ENCODE measurements around the gene HSPG2. TPM values are rescaled to one million over a fixed set of nuclear protein-coding genes. Genes with fewer than 3 reads are reported as not detected.
"Not testable (repeated sequence)": the region's sequence is repeated elsewhere in the genome, so short reads cannot be mapped to it uniquely, and the experiment has no call there.

The HSPG2 gene
- total and polyA plus RNA-seq, 9 donors = 27.3 to 294 (median 92.6) TPM

- Histone ChIP-seq H3K4me1 (ENCODE audit: insufficient read depth) (peaks cover 30% of the 10 kb centered on the region), H3K27me3 (no peaks in the 10 kb centered on the region), H3K4me3 (no peak overlapping the region), H3K27ac (peak overlapping the region; percentile 80 to 84), H3K9me3 (no peaks in the 10 kb centered on the region), H3K36me3 (no peaks in the 10 kb centered on the region)
- no peak for TF ChIP-seq EP300 (IDR thresholded peaks at IDR 0.05)
- no peak for TF ChIP-seq CTCF (IDR thresholded peaks at IDR 0.05)
- no peak for TF ChIP-seq POLR2A (IDR thresholded peaks at IDR 0.05)
- DNase-seq = peak in 1 of 5 donors; percentile 63
- intact Hi-C loops (cut with DNase I) = no loop called here
- 14 to 18% (median 18%) methylated on average over 1 of the region's 1 CpG for WGBS, 3 donors
These were observed 27.8 kb downstream of the HSPG2 start for GRCh38 chr1:21909286-21909759.

- H3K4me3 ChIP-seq; H3K27me3 ChIP-seq; H3K36me3 ChIP-seq; H3K9me3 ChIP-seq; intact Hi-C loops (cut with DNase I); DNase-seq: not testable (repeated sequence)
- 59 to 65% (median 65%) methylated on average over 19 of the region's 19 CpGs for WGBS, 3 donors
- peaks cover 28% of the 10 kb centered on the region for H3K4me1 ChIP-seq (ENCODE audit: insufficient read depth)
- H3K27ac ChIP-seq = peak overlapping the region; percentile 55 to 84
These were observed 29.2 kb downstream of the HSPG2 start for GRCh38 chr1:21907737-21908534.

GRCh38 chr1:21907079-21907418 is 30.1 kb downstream of the HSPG2 start:
- DNase-seq = no peak
- WGBS, 3 donors = 85 to 88% (median 86%) methylated on average over 9 of the region's 9 CpGs
- Histone ChIP-seq H3K36me3 (no peaks in the 10 kb centered on the region), H3K27me3 (no peaks in the 10 kb centered on the region), H3K4me1 (ENCODE audit: insufficient read depth) (peaks cover 31% of the 10 kb centered on the region), H3K27ac (peak overlapping the region; percentile 26 to 55), H3K9me3 (no peaks in the 10 kb centered on the region), H3K4me3 (no peak overlapping the region)
- intact Hi-C loops (cut with DNase I) = no loop called here
- TF ChIP-seq POLR2A (IDR thresholded peaks at IDR 0.05) (no peak), CTCF (IDR thresholded peaks at IDR 0.05) (no peak), EP300 (IDR thresholded peaks at IDR 0.05) (no peak)

- peak overlapping the region; percentile 26 to 64 for H3K27ac ChIP-seq
- WGBS, 3 donors = 59 to 67% (median 63%) methylated on average over 21 of the region's 21 CpGs
- H3K27me3 ChIP-seq = no peaks in the 10 kb centered on the region
- no peaks in the 10 kb centered on the region for H3K9me3 ChIP-seq
- intact Hi-C loops (cut with DNase I) = no loop called here
- peaks cover 32% of the 10 kb centered on the region for H3K4me1 ChIP-seq (ENCODE audit: insufficient read depth)
- peak in 4 of 5 donors; percentile 65 to 84 (median 72) for DNase-seq
- TF ChIP-seq EP300 (IDR thresholded peaks at IDR 0.05) (peak; percentile 50), CTCF (IDR thresholded peaks at IDR 0.05) (no peak)
- H3K36me3 ChIP-seq = no peaks in the 10 kb centered on the region
- no peak overlapping the region for H3K4me3 ChIP-seq
These were observed 30.7 kb downstream of the HSPG2 start for GRCh38 chr1:21906173-21907078.

Data from ovary (tissue), 9 donors.